GM06990 (cell line): ENCODE data around the gene DCAF5.
A peak's percentile ranks its signal among the peaks of the same experiment; 100 is the strongest.

Experiments used
- DNase-seq: peaks from one replicate; pipeline ENCODE4 v3.0.0-alpha.2; 2011; ENCODE audit not compliant: insufficient read length; ENCODE audit errors: extremely low read depth
- H3K27me3 ChIP-seq: replicated peaks from 2 replicates; pipeline ENCODE4 v1.6.0; 2011; ENCODE audit warnings: low read length; ENCODE audit not compliant: control insufficient read depth, insufficient read depth
- H3K36me3 ChIP-seq: 2 replicates; pipeline ENCODE4 v1.5.1; 2011; ENCODE audit warnings: low read length; ENCODE audit not compliant: control insufficient read depth, insufficient read depth
- H3K4me3 ChIP-seq: replicated peaks from 2 replicates; pipeline ENCODE4 v1.5.1; 2011; ENCODE audit warnings: low read depth, mild to moderate bottlenecking, control low read depth, low read length
- TF ChIP-seq, protein P1 (sequence below): IDR thresholded peaks from 2 replicates; pipeline ENCODE4 v1.5.1; 2011; ENCODE audit warnings: low read length, control low read depth, mild to moderate bottlenecking, inconsistent platforms; ENCODE audit not compliant: insufficient read depth, poor library complexity, severe bottlenecking

DCAF5 gene

DNA sequence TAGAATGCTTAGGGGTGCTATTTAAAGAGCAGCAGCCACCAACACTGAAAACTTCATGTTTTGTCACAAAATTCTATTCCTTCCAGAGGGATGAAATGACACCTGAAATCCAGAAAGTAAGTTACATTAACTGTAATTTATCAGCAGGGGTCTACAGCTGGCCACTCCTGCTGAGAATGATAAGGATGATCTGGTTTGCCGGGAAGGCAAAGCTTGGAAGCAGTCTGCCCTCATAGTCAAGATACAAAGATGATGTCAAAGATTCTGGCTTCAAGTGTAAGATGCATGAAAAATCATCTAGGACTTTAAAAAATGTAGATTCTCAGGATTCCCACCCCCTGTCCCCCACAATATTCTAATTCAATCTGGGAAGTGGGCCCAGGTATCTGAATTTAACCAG lies 58.4 kb downstream of the DCAF5 start:
- TF ChIP-seq, protein P1, sequence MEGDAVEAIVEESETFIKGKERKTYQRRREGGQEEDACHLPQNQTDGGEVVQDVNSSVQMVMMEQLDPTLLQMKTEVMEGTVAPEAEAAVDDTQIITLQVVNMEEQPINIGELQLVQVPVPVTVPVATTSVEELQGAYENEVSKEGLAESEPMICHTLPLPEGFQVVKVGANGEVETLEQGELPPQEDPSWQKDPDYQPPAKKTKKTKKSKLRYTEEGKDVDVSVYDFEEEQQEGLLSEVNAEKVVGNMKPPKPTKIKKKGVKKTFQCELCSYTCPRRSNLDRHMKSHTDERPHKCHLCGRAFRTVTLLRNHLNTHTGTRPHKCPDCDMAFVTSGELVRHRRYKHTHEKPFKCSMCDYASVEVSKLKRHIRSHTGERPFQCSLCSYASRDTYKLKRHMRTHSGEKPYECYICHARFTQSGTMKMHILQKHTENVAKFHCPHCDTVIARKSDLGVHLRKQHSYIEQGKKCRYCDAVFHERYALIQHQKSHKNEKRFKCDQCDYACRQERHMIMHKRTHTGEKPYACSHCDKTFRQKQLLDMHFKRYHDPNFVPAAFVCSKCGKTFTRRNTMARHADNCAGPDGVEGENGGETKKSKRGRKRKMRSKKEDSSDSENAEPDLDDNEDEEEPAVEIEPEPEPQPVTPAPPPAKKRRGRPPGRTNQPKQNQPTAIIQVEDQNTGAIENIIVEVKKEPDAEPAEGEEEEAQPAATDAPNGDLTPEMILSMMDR: no peak
- H3K4me3 ChIP-seq: no peak overlapping the region
- DNase-seq: no peak
- no peaks in the 10 kb centered on the region for H3K27me3 ChIP-seq
- H3K36me3 ChIP-seq: peaks cover 6% of the 10 kb centered on the region

DNA sequence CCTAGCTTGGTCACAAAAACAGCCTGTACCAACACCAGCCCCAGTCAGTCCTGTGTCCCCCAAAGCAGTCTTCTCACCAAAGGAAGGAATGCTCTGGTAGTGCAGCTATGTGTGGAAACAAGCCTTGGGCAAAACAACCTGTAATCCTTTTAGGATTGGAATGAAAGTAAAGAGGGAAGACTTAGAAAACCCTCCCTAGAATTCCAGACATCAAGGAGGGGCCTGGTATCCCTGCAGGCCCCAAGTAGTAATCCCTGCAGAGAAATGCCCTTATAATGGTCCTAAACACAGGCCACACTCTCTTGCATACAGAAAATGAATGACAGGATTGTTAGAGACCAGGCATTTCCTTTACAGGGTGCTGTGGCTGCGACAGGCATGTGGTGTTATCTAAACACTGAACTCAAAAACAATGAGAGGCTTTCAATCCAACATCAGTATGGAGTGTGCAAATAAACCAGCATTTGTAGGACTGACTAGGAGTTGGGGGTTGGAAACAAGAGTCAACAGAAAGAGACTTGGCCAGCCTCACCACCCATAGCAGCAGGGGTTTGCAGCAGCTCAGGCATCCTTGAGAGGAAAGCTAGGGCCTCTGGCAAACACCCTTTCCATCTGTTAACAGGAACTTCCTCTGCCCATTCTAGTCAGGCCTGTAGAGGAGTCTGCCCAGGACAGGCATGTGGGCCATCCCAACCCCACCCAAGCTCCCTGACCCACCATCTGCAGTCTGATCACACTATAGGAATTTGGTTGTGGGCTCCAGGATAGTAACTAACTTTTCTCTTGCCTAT lies 59.1 kb downstream of the DCAF5 start:
- no peak for DNase-seq
- no peak overlapping the region for H3K4me3 ChIP-seq
- peaks cover 6% of the 10 kb centered on the region for H3K36me3 ChIP-seq
- TF ChIP-seq, protein P1: no peak
- H3K27me3 ChIP-seq: no peaks in the 10 kb centered on the region

DNA sequence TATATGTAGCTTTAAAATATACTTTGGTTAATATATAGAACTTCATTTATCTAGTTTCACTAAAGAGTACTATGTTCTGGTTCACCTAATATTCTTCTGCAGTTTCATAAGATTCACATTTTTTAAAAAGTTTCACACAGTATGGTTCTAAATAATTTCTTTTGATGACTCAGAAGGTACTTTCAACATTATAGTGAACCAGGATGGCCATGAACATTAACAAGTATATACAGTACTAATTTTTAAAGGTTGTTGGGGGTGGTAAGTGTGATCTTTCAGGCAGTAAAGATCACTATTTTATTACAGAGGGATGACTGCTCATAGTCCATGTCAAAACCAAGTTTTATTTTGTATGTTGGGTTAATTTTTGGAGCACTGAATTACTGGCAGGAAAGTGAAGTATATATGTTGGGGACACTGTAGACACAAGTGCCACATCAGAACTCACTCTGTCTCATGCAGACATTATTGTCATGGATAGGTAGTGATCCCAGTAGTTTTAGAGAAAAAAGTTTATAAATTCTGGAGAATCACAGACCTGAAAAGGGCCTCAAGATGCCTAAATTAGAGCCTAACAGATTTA lies 60.0 kb downstream of the DCAF5 start:
- peaks cover 6% of the 10 kb centered on the region for H3K36me3 ChIP-seq
- H3K27me3 ChIP-seq: no peaks in the 10 kb centered on the region
- TF ChIP-seq, protein P1: no peak
- peak; percentile 13 for DNase-seq
- no peak overlapping the region for H3K4me3 ChIP-seq

DNA sequence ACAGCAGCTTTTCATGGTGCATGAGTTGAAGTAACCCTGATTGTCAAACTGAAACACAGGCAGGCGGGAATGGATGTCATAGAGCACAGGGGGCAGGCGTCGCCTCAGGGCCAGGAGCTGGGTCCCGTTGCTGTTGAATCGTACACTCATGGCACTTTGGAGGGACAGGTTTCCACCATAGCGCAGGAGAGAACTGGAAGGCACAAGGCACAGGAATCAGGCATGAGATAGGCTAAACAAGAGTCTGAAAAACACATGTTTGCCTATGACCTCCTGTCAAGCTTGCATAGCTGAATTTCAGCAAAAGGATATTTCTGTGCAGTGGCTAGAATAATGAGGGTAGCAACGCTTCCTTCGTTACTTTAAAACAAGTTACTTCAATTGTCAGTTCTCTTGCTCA lies 61.2 kb downstream of the DCAF5 start:
- DNase-seq: no peak
- Histone ChIP-seq H3K4me3 (no peak overlapping the region), H3K27me3 (no peaks in the 10 kb centered on the region), H3K36me3 (peaks cover 6% of the 10 kb centered on the region)
- TF ChIP-seq, protein P1: no peak

DNA sequence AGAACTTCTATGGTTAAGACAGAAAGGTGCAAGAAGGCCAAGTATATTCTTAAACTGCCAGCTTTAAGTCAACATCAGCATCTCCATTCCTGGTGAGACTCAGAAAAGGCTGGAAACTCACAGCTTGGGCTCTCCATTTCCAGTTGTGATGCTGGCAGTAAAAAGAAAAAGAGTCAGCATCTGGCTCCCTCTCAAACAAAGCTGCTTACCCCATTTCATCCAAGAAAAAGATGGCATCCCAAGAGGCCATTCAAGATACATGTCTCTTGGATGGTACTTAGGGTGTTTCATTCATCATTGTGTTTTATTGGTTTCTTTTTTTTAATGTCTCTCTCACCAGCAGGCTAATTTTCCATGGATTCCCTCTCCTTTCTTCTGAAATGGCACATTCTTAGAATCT lies 61.9 kb downstream of the DCAF5 start:
- no peak for DNase-seq
- TF ChIP-seq, protein P1: no peak
- peaks cover 6% of the 10 kb centered on the region for H3K36me3 ChIP-seq

More for the DNA sequence above, 61.9 kb downstream of the DCAF5 start:
- no peaks in the 10 kb centered on the region for H3K27me3 ChIP-seq
- H3K4me3 ChIP-seq: no peak overlapping the region
